WERI-Rb-1 (cell line): ENCODE results near the gene SEPTIN3.
A peak's percentile ranks its signal among the peaks of the same experiment; 100 is the strongest.

ENCODE experiments used
- DNase-seq: peaks from one replicate; pipeline ENCODE4 v3.0.0-alpha.2; 2020
- H3K27ac ChIP-seq: fragments of 250-450 bp; sonication (Bioruptor Pico); 2 replicates; pipeline ENCODE4 v1.5.1; 2020; ENCODE audit warnings: mild to moderate bottlenecking, moderate library complexity
- H3K27me3 ChIP-seq: fragments of 250-450 bp; sonication (Bioruptor Pico); 2 replicates; pipeline ENCODE4 v1.5.1; 2021; ENCODE audit warnings: mild to moderate bottlenecking, low read depth, moderate library complexity; ENCODE audit not compliant: insufficient read depth, severe bottlenecking
- H3K36me3 ChIP-seq: fragments of 250-450 bp; sonication (Bioruptor Pico); 2 replicates; pipeline ENCODE4 v1.5.1; 2020; ENCODE audit warnings: mild to moderate bottlenecking, moderate library complexity
- H3K4me3 ChIP-seq: 2 replicates; pipeline ENCODE4 v1.5.1; 2011; ENCODE audit warnings: low read depth, mild to moderate bottlenecking, control low read depth, low read length
- H3K9me3 ChIP-seq: fragments of 250-450 bp; sonication (Bioruptor Pico); 2 replicates; pipeline ENCODE4 v1.5.1; 2021; ENCODE audit warnings: mild to moderate bottlenecking, moderate library complexity; ENCODE audit not compliant: severe bottlenecking
- CTCF ChIP-seq: IDR thresholded peaks from 2 replicates; pipeline ENCODE4 v1.5.1; 2011; ENCODE audit warnings: low read depth, mild to moderate bottlenecking, control low read depth, inconsistent platforms, low read length

SEPTIN3 gene

GRCh38 chr22:41976070-41976901 lies 7.0 kb downstream of the SEPTIN3 start:
- Histone ChIP-seq H3K27me3 (no peaks in the 10 kb centered on the region), H3K27ac (peak overlapping the region; percentile 63), H3K36me3 (peaks cover 5% of the 10 kb centered on the region)

GRCh38 chr22:41976961-41977566 lies 7.8 kb downstream of the SEPTIN3 start:
- Histone ChIP-seq H3K4me3 (peak overlapping the region; percentile 73), H3K9me3 (no peaks in the 10 kb centered on the region), H3K36me3 (peaks cover 12% of the 10 kb centered on the region), H3K27ac (peak overlapping the region; percentile 67), H3K27me3 (no peaks in the 10 kb centered on the region)
- peak; percentile 55 for DNase-seq
- TF ChIP-seq CTCF = no peak

More at GRCh38 chr22:41976070-41976901, 7.0 kb downstream of the SEPTIN3 start:
- peak; percentile 57 for DNase-seq
- peak overlapping the region; percentile 66 for H3K4me3 ChIP-seq
- no peak for TF ChIP-seq CTCF
- H3K9me3 ChIP-seq = no peaks in the 10 kb centered on the region

GRCh38 chr22:41978732-41979131 lies 9.5 kb downstream of the SEPTIN3 start:
- Histone ChIP-seq H3K9me3 (no peaks in the 10 kb centered on the region), H3K4me3 (no peak overlapping the region), H3K27ac (no peak overlapping the region), H3K27me3 (no peaks in the 10 kb centered on the region), H3K36me3 (peaks cover 15% of the 10 kb centered on the region)
- no peak for TF ChIP-seq CTCF
- DNase-seq = no peak

GRCh38 chr22:41979423-41980250 lies 10.4 kb downstream of the SEPTIN3 start:
- H3K9me3 ChIP-seq = no peaks in the 10 kb centered on the region
- no peak for DNase-seq
- H3K27me3 ChIP-seq = no peaks in the 10 kb centered on the region
- H3K27ac ChIP-seq = no peak overlapping the region
- H3K36me3 ChIP-seq = peaks cover 15% of the 10 kb centered on the region
- H3K4me3 ChIP-seq = no peak overlapping the region
- TF ChIP-seq CTCF = no peak

- DNase-seq = no peak
- no peaks in the 10 kb centered on the region for H3K9me3 ChIP-seq
- H3K4me3 ChIP-seq = no peak overlapping the region
- no peak overlapping the region for H3K27ac ChIP-seq
- no peak for TF ChIP-seq CTCF
- peaks cover 22% of the 10 kb centered on the region for H3K36me3 ChIP-seq
- no peaks in the 10 kb centered on the region for H3K27me3 ChIP-seq
These were observed 13.6 kb downstream of the SEPTIN3 start for GRCh38 chr22:41982865-41983264.
